SK-MEL-5 (cell line): Measurements from ENCODE around the gene TMEM232. TPM values are rescaled to one million over a fixed set of nuclear protein-coding genes. Genes with fewer than 3 reads are reported as not detected.

Experiments
- DNase-seq: peaks from one replicate; pipeline ENCODE4 v3.0.0-alpha.2; 2016; ENCODE audit warnings: low read depth, low spot score
- in situ Hi-C: cut with HindIII; loops from 2 replicates; pipeline ENCODE4 v1.10.0; 2016; ENCODE audit warnings: low sequenced_read_pairs, high pct_unique_total_duplicates, low pct_unique_long_range_greater_than_20kb
- total RNA-seq: library from RNA; depleted of rRNA; stranded (reverse); fragments of >200 nt; shearing (Covaris generic); gene quantifications from 2 replicates; pipeline ENCODE4 v1.2.3, GENCODE V29; 2014

Gene TMEM232
- total RNA-seq, 1 experiment from 2014 or later = 0.74 TPM

DNA sequence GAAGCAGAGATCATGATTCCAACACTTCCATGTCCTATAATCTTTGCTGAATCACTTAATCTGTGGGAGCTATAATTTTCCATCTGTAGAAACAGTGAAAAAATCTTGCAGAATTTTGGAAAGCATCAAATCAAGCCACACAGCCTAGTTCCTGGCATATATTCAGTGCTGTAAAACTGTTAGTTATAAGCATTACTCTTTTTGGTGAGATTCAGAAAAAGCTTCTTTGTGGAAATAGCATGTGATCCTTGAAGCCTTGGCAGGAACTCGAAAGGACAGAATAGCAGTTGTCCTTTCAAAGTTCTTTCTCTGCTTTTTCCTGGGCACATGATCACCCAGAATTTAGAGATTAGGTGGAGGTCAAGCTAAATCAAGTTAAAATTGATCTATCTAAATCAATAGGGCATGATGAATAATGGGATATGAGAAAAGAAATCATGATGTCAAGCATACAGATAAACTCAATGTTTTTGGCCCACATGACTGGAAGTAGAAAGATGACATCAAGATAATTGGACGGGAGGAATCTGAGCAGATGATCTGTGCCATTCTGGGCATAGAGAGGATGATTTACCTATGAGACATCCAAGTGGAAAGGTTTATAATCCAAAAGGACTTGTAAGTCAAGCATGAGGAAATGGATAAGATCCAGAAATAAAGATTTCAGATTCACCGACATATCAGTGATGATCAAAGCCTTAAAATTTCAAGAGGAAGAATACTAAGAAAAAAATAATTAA is 73.1 kb downstream of the TMEM232 start:
- peak; percentile 22 for DNase-seq
- in situ Hi-C loops = no loop called here

DNA sequence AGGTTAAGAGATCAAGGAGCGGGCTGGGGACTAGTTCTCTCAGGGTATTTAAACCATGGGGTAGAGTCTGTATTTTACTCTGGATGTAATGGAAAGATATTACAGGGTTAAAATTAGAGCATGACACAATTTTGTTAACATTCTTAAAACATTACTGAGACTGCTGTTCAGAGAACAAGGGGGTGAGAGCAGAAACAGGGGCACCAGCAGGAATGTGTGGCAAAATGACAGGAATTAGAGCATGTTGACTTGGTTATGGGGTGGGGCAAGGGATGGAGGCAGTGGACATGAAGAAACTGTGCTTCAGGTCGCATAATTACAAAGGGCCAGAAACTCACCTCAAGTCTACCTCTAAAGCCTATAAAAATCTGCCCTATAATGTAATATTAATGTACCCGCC is 75.0 kb downstream of the TMEM232 start:
- in situ Hi-C loops = no loop called here
- no peak for DNase-seq

- DNase-seq = no peak
- in situ Hi-C loops = no loop called here
These were observed 82.1 kb downstream of the TMEM232 start for GRCh38 chr5:110644357-110644756.

GRCh38 chr5:110638970-110639902 is 87.2 kb downstream of the TMEM232 start:
- DNase-seq = no peak
- in situ Hi-C loops = no loop called here

- DNase-seq = no peak
- in situ Hi-C loops = no loop called here
These were observed 92.0 kb downstream of the TMEM232 start for GRCh38 chr5:110634475-110634874.

DNA sequence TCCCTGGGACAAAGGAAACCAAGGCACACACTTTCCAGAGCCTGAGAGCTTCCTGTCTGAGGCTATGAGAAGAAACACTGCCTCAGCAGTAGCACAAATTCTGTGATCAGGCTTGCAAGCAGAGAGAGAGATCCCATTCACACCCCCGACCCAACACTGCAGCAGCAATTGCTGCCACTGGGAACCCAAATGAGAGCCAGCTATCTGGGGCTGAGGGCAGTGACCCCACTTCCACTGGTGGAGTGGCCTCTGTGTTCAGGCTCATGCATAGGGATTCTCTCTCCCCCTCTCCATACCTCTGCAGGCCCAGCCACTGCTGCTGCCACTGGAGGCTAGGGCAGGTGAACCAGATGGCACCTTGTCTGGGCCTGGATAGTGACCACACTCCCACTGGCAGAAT is 95.2 kb downstream of the TMEM232 start:
- no peak for DNase-seq
- in situ Hi-C loops = no loop called here

- in situ Hi-C loops = no loop called here
- DNase-seq = no peak
These were observed 96.1 kb downstream of the TMEM232 start for GRCh38 chr5:110630350-110630749.

DNA sequence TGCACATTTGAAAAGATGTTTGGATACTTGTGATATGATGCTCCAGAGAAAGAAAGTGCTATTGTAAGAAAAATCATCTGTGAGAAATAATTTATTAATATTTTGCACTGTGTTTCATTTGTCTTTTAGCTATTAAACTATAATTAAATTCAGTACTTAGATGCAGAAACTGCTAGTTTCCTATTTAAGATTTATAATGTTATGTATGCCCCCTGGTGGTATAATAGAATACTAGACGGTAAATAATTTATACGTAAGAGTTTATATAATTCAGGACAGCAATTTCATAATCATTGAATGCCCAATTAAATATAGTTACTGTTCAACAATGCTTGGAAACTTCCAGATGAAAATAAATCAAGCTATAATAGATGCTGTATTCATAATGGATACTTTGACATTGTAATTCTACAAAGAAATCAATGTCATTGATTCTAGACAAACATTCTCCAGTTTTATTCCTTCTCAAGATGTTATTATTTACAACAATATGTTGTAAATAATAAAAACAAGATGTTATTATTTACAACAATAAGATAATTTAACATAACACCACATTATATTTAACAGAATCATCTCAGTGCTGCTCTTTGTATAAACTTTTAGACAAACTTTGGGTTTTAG is 101.0 kb downstream of the TMEM232 start:
- DNase-seq = peak; percentile 49
- in situ Hi-C loops = no loop called here

- DNase-seq = no peak
- in situ Hi-C loops = no loop called here
These were observed 102.6 kb downstream of the TMEM232 start for GRCh38 chr5:110623874-110624273.

DNA sequence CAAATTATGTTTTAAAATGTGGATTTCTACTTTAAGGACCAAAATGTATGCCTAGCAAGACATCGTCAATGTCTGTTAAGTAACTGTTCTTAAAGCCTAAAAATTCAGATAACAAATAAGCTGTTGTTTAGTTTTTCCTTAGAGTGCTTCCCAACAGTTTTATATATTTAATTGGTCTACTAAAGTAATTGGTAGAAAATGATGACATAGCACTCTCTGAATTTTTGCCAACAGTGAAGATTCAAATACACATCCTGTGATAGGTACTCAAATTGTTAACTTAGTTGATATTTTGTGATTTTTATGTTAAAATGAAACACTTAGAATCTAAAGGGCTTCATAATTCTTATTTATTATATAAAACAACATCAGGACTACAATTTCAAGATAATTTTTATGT is 107.5 kb downstream of the TMEM232 start:
- in situ Hi-C loops = no loop called here
- no peak for DNase-seq

DNA sequence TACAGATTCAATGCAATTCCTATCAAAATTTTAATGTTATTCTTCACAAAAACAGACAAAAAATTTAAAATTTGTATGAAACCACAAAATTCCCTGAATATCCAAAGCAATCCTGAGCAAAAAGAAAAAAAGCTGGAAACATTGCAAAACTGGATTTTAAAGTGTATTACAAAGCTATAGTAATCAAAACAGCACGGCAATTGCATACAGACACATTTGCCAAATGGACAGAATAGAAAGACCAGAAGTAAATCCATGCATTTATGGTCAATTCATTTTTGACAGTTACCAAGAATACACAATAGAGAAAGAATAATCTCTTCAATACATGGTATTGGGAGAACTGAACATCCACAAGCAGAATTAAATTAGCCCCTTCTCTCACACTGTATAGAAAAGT is 110.5 kb downstream of the TMEM232 start:
- DNase-seq = no peak
- in situ Hi-C loops = no loop called here

DNA sequence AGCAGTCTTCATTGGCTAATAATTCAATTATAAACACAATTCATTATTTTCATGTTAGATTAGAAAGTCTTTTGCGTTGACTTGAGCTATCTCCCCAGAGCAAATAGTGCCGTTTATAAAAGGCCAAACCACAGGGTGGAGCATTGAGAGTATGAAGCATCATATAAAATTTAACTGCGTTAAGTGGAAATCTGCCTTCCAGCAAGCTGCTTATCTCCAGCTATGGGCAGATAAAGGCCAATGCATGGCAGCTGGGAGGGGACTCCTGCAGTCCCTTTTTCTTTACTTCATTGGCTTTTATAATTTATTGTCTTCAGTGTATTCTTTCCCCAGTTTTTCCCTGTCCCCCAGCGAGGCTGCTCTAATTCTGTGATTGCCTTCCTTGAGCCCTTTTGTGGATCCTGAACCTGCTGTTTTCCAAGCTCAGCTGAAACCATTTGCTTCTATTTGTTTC is 113.7 kb downstream of the TMEM232 start:
- no peak for DNase-seq
- in situ Hi-C loops = no loop called here

DNA sequence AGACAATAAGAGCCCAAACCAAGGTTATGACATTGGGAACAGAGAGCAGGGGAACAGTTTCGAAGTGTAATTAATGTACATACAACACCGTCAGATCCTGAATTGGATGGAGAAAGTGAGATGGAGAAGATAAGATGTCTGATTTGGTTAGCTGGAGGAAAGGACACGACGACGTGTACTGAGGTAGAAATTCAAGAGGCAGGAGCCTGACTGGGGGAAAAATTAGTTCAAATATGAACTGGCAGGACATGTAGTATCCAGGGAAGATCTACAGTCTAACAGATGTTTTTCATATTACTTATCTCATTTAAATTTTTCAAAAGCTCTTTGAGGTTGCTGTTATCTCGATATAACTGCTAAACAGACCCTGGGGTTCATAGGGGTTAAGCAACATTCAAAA is 114.7 kb downstream of the TMEM232 start:
- in situ Hi-C loops = no loop called here

DNA sequence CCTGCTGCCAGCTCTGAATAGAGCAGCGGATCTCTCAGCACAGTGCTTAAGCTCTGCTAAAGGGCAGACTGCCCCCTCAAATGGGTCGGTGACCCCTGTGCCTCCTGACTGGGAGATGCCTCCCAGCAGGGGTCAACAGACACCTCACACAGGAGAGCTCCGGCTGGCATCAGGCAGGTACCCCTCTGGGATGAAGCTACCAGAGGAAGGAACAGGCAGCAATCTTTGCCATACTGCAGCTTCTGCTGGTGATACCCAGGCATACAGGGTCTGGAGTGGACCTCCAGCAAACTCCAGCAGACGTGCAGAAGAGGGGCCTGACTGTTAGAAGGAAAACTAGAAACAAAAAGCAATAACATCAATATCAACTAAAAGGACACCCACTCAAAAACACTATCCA is 131.6 kb downstream of the TMEM232 start:
- DNase-seq = no peak
- in situ Hi-C loops = no loop called here

More for the DNA sequence above, 114.7 kb downstream of the TMEM232 start:
- no peak for DNase-seq

DNA sequence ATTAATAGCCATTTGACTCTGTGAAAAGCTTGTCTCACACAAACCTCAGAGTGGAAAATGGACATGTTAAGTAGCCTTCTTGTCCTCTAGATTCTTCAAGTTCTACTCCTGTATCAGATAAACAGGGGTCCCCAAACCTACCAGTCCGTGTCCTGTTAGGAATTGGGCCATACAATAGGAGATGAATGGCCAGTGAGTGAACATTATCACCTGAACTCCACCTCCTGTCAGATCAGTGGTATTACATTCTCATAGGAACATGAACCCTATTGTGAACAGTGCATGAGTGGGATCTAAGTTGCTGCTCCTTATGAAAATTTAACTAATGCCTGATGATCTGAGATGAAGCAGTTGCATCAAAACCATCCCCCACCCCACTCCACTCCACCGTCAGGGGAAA is 136.3 kb downstream of the TMEM232 start:
- in situ Hi-C loops = no loop called here
- DNase-seq = peak; percentile 62

GRCh38 chr5:110588286-110588980 is 138.0 kb downstream of the TMEM232 start:
- in situ Hi-C loops = no loop called here
- DNase-seq = no peak

DNA sequence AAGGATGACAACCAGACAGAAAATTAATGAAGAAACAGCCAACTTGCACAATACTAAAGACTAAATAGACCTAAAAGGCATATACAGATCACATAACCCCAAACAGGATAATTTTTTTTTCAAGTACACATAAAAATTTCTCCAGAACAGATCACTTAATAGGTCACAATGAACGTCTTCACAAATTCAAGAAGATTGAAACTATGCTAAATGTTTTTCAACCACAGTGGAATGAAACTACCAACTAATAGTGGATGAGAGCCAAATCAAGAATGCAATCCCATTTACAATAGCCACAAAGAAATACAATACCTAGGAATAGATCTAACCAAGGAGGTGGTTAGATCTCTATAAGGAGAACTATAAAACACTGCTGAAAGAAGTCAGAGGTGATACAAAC is 145.8 kb downstream of the TMEM232 start:
- in situ Hi-C loops = no loop called here
- no peak for DNase-seq

DNA sequence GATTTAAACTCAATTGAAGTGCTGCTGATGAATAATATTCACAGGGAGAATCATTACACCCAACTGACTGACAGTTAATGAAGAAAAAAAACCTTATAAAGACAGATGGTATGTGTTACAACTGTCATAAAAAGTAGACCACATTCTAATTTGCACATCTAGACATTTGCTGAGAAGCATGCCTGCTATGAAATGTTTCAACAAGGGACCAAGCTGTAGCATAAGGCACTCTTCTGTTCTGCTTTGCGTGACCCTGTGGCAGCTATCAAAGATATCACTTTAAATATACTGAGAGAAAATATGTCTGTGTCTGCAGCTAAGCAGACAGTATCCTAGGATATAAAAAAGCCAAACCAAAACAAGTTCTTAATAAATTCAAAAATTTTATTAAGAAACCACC is 153.7 kb downstream of the TMEM232 start:
- DNase-seq = no peak
- in situ Hi-C loops = no loop called here
